NCI-H460 (cell line): ENCODE measurements around the gene SLC36A3. TPM values are rescaled to one million over a fixed set of nuclear protein-coding genes. Genes with fewer than 3 reads are reported as not detected.
A peak's percentile ranks its signal among the peaks of the same experiment; 100 is the strongest.
"Not testable (repeated sequence)": the region's sequence is repeated elsewhere in the genome, so short reads cannot be mapped to it uniquely, and the experiment has no call there.

ENCODE experiments used
- DNase-seq: peaks from one replicate; pipeline ENCODE4 v3.0.0-alpha.2; 2016; ENCODE audit warnings: low read depth; ENCODE audit errors: extremely low read depth
- total RNA-seq: library from RNA; depleted of rRNA; stranded (reverse); fragments of >200 nt; shearing (Covaris generic); gene quantifications from 2 replicates; pipeline ENCODE4 v1.2.3, GENCODE V29; 2014

The SLC36A3 gene
- total RNA-seq, 1 experiment from 2014 or later = not detected

DNA sequence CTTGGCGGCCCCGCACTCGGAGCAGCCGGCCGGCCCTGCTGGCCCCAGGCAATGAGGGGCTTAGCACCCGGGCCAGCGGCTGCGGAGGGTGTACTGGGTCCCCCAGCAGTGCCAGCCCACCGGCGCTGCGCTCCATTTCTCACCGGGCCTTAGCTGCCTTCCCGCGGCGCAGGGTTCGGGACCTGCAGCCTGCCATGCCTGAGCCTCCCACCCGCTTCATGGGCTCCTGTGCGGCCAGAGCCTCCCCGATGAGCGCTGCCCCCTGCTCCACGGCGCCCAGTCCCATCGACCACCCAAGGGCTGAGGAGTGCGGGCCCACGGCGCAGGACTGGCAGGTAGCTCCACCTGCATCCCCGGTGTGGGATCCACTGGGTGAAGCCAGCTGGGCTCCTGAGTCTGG lies 5.7 kb upstream of the SLC36A3 start:
- not testable (repeated sequence) for DNase-seq

- peak; percentile 24 for DNase-seq
Measured at GRCh38 chr5:151298063-151298855, 5.3 kb downstream of the SLC36A3 start.

DNA sequence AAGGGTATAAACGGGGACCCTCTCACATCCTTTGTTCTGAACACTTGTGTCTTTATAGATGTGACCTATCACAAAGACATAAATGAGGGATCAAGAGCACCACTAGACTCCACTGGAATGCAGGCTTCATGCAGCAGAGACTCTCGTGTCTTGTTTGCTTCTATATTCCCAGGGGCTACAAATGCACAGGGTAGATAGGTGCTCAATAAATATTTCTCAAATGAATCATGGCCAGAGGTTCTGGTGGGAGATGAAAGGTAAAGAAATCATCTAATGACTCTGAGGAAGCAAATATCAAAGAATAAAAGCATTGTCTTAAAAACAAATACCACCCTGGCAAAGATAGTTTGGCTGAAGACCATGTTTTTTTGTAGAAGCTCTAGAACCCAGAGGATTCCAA lies 6.6 kb downstream of the SLC36A3 start:
- DNase-seq = no peak

DNA sequence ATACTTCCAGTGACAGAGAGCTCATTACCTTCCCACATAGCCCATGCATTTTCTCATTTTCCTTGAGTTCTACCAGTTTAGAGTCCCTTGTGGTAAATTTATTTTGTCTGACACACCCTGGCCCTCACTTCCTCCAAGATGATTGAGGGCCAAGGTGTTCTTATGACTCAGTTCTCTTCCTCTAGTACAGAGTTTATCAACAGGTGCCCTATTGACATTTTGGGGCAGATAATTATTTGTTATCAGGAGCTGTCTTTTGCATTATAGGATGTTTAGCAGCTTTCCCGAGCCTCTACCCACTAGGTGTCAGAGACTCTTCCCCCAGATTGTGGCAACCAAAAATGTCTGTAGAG lies 7.1 kb downstream of the SLC36A3 start:
- DNase-seq = no peak

- DNase-seq = no peak
Measured at GRCh38 chr5:151295791-151296477, 7.6 kb downstream of the SLC36A3 start.

GRCh38 chr5:151295138-151295537 lies 8.4 kb downstream of the SLC36A3 start:
- no peak for DNase-seq

DNA sequence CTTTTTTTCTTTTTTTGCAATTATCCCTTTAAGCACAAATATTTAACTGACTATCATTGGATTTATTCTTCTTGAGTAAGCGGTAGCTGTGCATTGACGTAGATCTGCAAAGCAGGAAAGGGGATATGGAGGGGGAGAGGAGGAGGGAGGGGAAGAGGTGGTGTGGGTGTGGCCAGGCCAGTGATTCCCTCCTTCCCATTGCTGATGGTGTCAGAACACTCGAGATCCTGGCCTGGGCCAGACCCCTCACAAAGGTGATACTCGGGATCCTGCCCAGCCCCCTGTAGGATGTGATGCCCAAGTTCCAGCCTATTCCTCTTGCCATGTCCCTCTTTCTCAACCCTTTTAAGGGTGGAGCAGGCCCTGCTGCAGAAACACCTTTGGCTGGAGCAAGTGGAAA lies 9.9 kb downstream of the SLC36A3 start:
- DNase-seq = no peak

- no peak for DNase-seq
Measured at GRCh38 chr5:151288180-151288579, 15.4 kb downstream of the SLC36A3 start.

DNA sequence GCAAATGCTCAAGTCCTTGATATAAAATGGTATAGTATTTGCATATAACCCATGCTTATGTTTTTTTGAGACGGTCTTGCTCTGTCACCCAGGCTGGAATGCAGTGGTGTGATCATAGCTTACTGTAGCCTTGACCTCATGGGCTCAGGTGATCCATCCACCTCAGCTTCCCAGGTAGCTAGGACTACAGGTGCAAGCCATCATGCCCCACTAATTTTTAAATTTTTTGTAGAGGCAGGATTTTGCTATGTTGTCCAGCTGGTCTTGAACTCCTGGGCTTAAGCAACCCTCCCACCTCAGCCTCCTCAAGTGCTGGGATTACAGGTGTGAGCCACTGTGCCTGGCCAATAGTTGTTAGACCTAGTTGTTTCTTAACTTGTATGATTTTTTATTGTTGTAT lies 17.3 kb downstream of the SLC36A3 start:
- DNase-seq = no peak

- DNase-seq = no peak
Measured at GRCh38 chr5:151285683-151286082, 17.9 kb downstream of the SLC36A3 start.

DNA sequence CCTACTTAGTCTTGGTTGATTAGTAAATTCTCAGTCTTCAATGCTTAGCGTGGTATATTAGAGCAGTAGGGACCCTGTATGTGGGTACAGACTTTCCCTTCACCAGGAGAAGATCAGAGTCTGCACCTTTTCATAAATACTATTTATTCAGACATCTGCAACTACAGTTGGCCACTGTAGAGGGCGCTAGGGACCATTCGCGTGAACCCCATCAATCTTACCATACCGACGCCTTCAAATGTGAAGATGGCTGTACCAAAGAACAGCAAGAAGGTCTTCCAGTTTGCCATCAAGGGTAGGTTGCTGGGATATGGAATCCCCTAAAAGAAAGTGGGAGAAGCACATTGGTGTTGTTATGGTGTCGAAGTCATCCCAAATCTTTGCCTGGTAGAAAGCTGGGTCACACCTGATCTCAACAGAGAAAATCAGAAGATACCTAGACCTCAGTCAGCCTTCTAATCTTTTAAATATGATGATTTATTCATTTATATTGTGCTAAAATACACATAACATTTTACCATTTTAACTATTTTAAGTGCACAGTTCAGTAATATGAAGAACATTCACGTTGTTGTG lies 19.1 kb downstream of the SLC36A3 start:
- no peak for DNase-seq

- DNase-seq = no peak
Measured at GRCh38 chr5:151283120-151283825, 20.3 kb downstream of the SLC36A3 start.

- no peak for DNase-seq
Measured at GRCh38 chr5:151281001-151281639, 22.4 kb downstream of the SLC36A3 start.

DNA sequence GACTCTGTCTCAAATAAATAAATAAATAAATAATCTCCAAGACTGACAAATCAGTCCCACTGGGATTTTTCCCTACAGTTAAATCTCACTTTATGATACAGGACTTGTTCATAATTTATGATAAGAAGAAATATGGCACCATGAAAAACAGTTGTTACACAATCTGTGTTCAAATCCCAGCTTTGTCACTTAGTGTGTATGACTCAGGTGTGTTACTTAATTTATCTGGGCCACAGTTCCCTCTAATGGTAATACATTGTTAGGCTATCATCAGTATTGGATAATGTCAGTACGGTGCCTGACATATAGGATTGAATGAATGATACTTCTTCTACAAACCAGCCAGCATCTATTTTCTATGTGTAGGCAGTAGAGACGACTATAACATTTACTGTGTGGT lies 23.1 kb downstream of the SLC36A3 start:
- no peak for DNase-seq

GRCh38 chr5:151278845-151279244 lies 24.7 kb downstream of the SLC36A3 start:
- no peak for DNase-seq

DNA sequence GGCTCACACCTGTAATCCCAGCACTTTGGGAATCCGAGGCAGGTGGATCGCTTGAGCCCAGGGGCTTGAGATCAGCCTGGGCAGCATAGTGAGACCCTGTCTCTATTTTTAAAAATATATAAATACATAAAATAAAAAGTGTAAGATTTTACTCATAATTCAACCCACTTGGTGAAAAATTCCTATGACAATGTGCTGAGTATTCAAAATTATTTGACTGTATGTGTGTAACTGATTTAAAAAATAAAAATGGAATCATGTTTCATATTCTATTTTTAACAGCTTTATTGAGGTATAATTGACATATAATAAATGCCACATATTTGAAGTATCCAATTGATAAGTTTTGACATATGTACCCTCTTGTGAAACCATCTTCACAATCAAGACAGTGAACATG lies 27.8 kb downstream of the SLC36A3 start:
- no peak for DNase-seq

DNA sequence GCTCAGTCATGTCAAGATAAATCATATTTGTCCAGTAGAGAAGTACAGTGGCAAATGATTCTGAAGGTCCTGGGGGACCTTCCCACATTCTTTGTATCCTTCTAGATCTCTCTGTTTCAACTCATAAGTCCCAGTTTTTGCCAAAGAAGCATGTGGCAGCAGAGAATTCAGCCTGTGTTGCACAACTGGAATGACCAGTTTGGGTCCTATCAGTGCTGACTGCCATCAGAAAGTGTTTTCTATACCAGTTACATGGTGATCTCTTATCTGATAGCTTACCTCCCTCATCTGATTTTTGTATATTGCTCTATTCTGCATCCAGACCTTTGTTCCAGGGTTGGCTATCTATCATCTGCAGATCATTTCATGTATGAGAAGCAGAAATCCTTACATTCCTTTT lies 28.9 kb downstream of the SLC36A3 start:
- no peak for DNase-seq

DNA sequence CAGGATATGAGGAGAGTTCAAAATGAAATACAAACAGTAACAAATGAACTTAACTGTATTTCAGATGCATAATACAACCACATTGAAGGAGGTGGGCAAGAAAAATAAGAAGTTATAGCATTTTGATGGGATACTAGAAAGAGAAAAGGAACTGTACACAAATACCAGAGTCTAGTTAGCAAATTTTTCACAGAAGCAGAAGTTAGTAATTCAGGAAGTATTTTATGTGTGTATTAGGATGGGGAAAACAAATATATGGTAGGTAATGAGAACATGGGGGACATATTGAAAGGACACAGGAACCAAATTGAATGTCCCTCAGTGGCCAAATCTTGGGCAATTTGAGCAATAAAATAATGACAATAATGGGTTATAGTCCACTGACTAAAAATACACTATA lies 32.2 kb downstream of the SLC36A3 start:
- no peak for DNase-seq

GRCh38 chr5:151270599-151270998 lies 33.0 kb downstream of the SLC36A3 start:
- no peak for DNase-seq

DNA sequence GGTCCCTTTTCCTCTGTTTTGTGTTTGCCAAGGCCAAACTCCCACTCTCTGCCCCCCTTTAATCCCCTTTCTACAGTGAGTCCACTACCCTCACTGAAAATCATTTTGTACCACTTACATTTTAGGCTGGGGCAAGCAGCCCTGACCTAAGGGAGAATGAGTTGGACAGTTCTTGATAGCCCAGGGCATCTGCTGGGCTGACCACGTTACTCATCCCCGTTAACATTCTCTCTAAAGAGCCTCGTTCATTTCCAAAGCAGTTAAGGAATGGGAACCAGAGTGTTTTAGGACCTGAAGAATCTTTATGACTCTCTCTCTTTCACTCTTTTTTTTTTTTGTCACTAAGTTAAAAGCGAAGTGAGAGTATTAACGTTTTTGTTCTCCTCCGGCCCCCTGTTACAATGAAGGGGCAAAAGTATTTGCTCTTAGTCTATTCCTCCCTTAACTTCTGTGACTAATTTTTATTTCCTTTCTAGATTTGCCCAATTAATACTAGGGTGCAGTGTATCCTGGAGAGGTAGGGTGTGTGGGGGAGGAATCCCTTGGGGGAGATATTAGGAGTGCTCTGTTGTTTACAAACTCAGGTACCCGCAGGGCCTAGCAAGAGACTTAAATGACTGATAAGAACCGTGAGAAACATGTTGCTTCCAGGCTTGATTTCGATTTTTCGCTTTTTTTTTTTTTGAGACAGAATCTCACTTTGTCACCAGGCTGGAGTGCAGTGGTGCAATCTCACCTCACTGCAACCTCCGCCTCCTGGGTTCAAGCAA lies 35.9 kb downstream of the SLC36A3 start:
- DNase-seq = no peak
